DLD1 (cell line): ENCODE results near the gene DNM3.

Experiments
- in situ Hi-C: cut with HindIII; loops from 2 replicates; pipeline ENCODE4 v1.10.0; 2017; ENCODE audit warnings: low sequenced_read_pairs

Gene DNM3

GRCh38 chr1:172399756-172400721, 558.7 kb downstream of the DNM3 start:
- in situ Hi-C loops, result loop anchor here (25.0 kb wide), 2 partner anchors 388 to 613 kb away; partner anchors contain the start of gene METTL13

- in situ Hi-C loops, result loop anchor here (25.0 kb wide), 2 partner anchors 388 to 613 kb away; partner anchors contain the start of gene METTL13
Measured at GRCh38 chr1:172400722-172401105, 559.4 kb downstream of the DNM3 start.

GRCh38 chr1:172401477-172401876, 560.2 kb downstream of the DNM3 start:
- in situ Hi-C loops, result loop anchor here (25.0 kb wide), 2 partner anchors 389 to 614 kb away; partner anchors contain the start of gene METTL13

- in situ Hi-C loops, result loop anchor here (25.0 kb wide), 2 partner anchors 390 to 615 kb away; partner anchors contain the start of gene METTL13
Measured at GRCh38 chr1:172401892-172402291, 560.6 kb downstream of the DNM3 start.

- in situ Hi-C loops, result loop anchor here (25.0 kb wide), 2 partner anchors 391 to 616 kb away; partner anchors contain the start of gene METTL13
Measured at GRCh38 chr1:172402878-172403569, 561.7 kb downstream of the DNM3 start.

- in situ Hi-C loops, result loop anchor here (25.0 kb wide), 2 partner anchors 392 to 617 kb away; partner anchors contain the start of gene METTL13
Measured at GRCh38 chr1:172404121-172404520, 562.8 kb downstream of the DNM3 start.

GRCh38 chr1:172405912-172406311, 564.6 kb downstream of the DNM3 start:
- in situ Hi-C loops, result loop anchor here (25.0 kb wide), 2 partner anchors 394 to 619 kb away; partner anchors contain the start of gene METTL13

GRCh38 chr1:172406968-172407367, 565.7 kb downstream of the DNM3 start:
- in situ Hi-C loops, result loop anchor here (25.0 kb wide), 2 partner anchors 395 to 620 kb away; partner anchors contain the start of gene METTL13

- in situ Hi-C loops, result loop anchor here (25.0 kb wide), 2 partner anchors 397 to 622 kb away; partner anchors contain the start of gene METTL13
Measured at GRCh38 chr1:172408958-172409357, 567.7 kb downstream of the DNM3 start.

GRCh38 chr1:172410027-172410426, 568.7 kb downstream of the DNM3 start:
- in situ Hi-C loops, result loop anchor here (25.0 kb wide), 2 partner anchors 398 to 623 kb away; partner anchors contain the start of gene METTL13

- in situ Hi-C loops, result loop anchor here (25.0 kb wide), 2 partner anchors 400 to 625 kb away; partner anchors contain the start of gene METTL13
Measured at GRCh38 chr1:172411791-172412338, 570.6 kb downstream of the DNM3 start.

- in situ Hi-C loops, result loop anchor here (25.0 kb wide), 2 partner anchors 402 to 627 kb away; partner anchors contain the start of gene METTL13
Measured at GRCh38 chr1:172414331-172414730, 573.0 kb downstream of the DNM3 start.

GRCh38 chr1:172416496-172417035, 575.3 kb downstream of the DNM3 start:
- in situ Hi-C loops, result loop anchor here (25.0 kb wide), 2 partner anchors 404 to 629 kb away; partner anchors contain the start of gene METTL13

- in situ Hi-C loops, result loop anchor here (25.0 kb wide), 2 partner anchors 405 to 630 kb away; partner anchors contain the start of gene METTL13
Measured at GRCh38 chr1:172417557-172417956, 576.3 kb downstream of the DNM3 start.

GRCh38 chr1:172420385-172420784, 579.1 kb downstream of the DNM3 start, which contains the start of gene C1orf105:
TSS of gene C1orf105 (plus strand) at chr1:172420685. CDS start at chr1:172420886, 201 bp downstream.
- in situ Hi-C loops, result loop anchor here (25.0 kb wide), 2 partner anchors 408 to 633 kb away; partner anchors contain the start of gene METTL13

- in situ Hi-C loops, result loop anchor here (25.0 kb wide), 2 partner anchors 410 to 635 kb away; partner anchors contain the start of gene METTL13
Measured at GRCh38 chr1:172421974-172422604, 580.8 kb downstream of the DNM3 start.

GRCh38 chr1:172423336-172423735, 582.0 kb downstream of the DNM3 start:
- in situ Hi-C loops, result loop anchor here (25.0 kb wide), 2 partner anchors 411 to 636 kb away; partner anchors contain the start of gene METTL13

- in situ Hi-C loops, result loop anchor here (25.0 kb wide), 1 partner anchor 287 kb away; no protein-coding TSS in a partner anchor
Measured at GRCh38 chr1:172425339-172425738, 584.0 kb downstream of the DNM3 start.

GRCh38 chr1:172427191-172427590, 585.9 kb downstream of the DNM3 start:
- in situ Hi-C loops, result loop anchor here (25.0 kb wide), 1 partner anchor 285 kb away; no protein-coding TSS in a partner anchor
